ENCODE data around the gene RFNG.

The RFNG gene

DNA sequence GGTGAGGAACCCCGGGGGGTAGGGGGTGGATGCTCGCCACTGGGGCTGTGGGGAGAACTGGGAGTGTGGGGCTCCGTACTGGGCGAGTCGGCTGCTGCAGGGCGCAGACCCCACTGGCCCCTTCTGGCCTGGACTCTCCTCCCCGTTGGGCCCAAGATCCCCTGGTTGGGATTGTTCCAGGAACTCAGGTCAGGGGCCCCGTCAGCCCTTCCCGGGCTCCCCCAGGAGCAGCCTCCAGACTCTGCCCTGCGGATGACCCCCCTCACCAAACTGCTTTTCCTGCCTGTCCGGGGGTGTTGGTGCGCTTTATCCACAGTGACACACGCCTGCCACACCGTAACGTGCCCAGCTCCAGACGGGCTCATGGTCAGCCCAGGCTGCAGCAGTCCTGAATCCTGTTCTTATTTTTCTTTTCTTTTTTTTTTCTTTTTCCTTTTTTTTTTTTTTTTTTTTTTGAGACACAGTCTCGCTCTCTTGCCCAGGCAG is 50.0 kb downstream of the RFNG start:
- Histone ChIP-seq H3K4me3 (no peak overlapping the region), H3K27ac (no peak overlapping the region), H3K9me3 (ENCODE audit: low read depth, low read length) (no peaks in the 10 kb centered on the region), H3K36me3 (ENCODE audit: insufficient read depth, low read length) (no peaks in the 10 kb centered on the region), H3K9ac (ENCODE audit: insufficient read length) (no peak overlapping the region)
- TF ChIP-seq POLR2AphosphoS5 (IDR thresholded peaks at IDR 0.05; ENCODE audit: borderline replicate concordance, low read depth, low read length) (no peak), FOXP2 (optimal IDR thresholded peaks at IDR 0.05; ENCODE audit: control extremely low read depth, extremely low read length, insufficient read depth) (no peak), EZH2 (IDR thresholded peaks at IDR 0.05) (no peak)
- no peak for DNase-seq (ENCODE audit: low read depth, low spot score)

DNA sequence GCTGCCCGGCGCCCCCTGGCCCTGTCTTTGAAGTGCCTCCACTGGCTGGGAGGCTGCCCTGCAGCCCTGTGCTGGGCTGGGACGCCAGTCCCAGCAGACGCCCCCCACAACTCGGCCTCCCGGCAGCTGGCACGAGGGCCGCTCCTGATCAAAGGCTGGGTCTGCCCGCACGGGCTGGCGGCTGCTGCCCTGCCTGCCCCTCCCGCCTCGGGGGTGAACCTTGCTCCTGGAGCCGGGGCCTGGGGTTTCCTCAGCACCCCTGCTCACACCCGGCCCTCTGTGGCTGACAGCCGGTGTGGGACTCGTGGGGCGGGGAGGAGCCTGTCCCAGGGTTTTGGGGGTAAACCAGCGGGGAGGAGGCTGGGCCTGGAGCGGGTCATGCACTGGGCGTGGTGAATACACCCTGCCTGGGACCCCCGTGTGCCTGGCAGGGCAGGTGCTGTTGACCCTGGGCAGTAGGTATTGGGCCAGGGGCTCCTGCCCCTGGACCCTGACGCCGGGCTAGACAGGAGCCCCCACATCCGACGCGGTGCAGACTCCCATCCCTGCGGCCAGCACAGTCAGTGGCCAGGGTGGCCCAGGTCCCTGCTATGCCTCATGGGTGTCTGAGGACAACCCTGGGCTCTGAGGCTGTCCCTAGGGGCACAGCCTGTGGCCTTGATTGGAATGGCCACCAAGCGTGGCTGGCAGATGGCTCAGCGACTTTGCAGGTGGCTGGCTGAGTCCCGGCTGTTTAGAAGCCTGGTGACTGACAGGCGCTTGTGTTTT is 50.6 kb downstream of the RFNG start:
- TF ChIP-seq EZH2 (IDR thresholded peaks at IDR 0.05): no peak
- TF ChIP-seq FOXP2 (optimal IDR thresholded peaks at IDR 0.05; ENCODE audit: control extremely low read depth, extremely low read length, insufficient read depth): no peak
- TF ChIP-seq POLR2AphosphoS5 (IDR thresholded peaks at IDR 0.05; ENCODE audit: borderline replicate concordance, low read depth, low read length): no peak
- no peak overlapping the region for H3K4me3 ChIP-seq
- H3K9me3 ChIP-seq (ENCODE audit: low read depth, low read length): no peaks in the 10 kb centered on the region
- no peak overlapping the region for H3K27ac ChIP-seq
- no peak for DNase-seq (ENCODE audit: low read depth, low spot score)
- no peaks in the 10 kb centered on the region for H3K36me3 ChIP-seq (ENCODE audit: insufficient read depth, low read length)
- no peak overlapping the region for H3K9ac ChIP-seq (ENCODE audit: insufficient read length)

DNA sequence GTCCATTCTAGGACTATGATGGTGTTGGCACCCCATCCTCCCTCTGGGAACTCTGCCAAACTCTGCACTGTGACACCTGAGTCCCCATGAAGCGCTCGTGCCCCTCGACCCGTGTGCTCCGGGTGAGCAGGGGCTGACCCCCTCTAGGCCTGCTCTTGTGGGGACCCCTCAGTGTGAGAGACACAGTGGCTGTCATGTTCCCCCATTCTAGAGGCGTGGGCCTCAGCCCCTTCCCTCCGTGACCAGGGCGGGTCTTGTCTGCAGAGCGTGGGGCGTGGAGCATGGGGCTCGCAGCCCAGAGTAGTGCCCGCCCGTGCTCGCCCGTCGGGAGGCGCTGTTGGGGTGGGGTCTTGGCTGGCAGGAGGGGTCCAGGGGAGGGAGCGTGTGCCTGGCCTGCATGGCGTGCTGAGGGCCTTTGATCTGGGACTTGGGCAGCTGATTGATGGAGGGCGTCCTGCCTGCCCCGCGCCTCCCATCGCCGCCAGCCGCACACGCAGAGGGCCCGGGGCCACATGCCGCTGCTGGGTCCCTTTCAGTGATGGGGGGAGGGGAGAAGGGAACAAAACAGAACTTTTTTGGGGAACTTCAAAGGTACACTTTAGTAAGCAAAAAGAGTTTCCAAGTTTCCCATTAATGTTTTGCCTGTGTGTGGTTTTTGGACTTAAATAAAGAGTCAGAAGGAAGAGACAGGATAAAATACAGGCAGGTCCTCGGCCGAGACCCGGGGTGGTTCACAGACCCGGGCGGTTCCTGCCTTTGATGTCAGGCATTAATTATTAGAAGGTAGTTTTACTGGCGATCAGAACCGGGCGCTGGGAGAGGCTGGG is 51.4 kb downstream of the RFNG start:
- Histone ChIP-seq H3K9me3 (ENCODE audit: low read depth, low read length) (no peaks in the 10 kb centered on the region), H3K27ac (no peak overlapping the region), H3K9ac (ENCODE audit: insufficient read length) (no peak overlapping the region), H3K36me3 (ENCODE audit: insufficient read depth, low read length) (no peaks in the 10 kb centered on the region), H3K4me3 (no peak overlapping the region)
- no peak for DNase-seq (ENCODE audit: low read depth, low spot score)
- TF ChIP-seq POLR2AphosphoS5 (IDR thresholded peaks at IDR 0.05; ENCODE audit: borderline replicate concordance, low read depth, low read length) (no peak), EZH2 (IDR thresholded peaks at IDR 0.05) (no peak), FOXP2 (optimal IDR thresholded peaks at IDR 0.05; ENCODE audit: control extremely low read depth, extremely low read length, insufficient read depth) (no peak)

DNA sequence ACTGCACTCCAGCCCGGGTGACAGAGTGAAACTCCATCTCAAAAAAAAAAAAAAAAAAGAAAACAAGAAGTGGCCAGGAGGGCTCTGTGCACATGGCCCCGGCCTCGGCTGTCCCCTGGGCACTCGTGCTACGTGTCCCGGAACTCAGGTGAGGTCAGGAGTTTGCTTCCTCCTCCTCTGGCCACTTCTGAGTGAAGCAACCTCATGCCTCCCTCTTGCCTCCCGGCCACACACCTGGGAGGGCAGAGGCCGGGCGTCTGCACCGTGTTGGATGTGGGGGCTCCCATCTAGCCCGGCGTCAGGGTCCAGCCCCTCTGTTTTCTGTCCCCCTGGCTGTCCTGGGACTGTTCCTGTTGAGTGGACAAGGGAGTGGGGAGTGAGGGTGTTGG is 52.0 kb downstream of the RFNG start:
- Histone ChIP-seq H3K9ac (ENCODE audit: insufficient read length) (no peak overlapping the region), H3K4me3 (no peak overlapping the region), H3K36me3 (ENCODE audit: insufficient read depth, low read length) (no peaks in the 10 kb centered on the region), H3K9me3 (ENCODE audit: low read depth, low read length) (no peaks in the 10 kb centered on the region), H3K27ac (no peak overlapping the region)
- DNase-seq (ENCODE audit: low read depth, low spot score): no peak
- TF ChIP-seq POLR2AphosphoS5 (IDR thresholded peaks at IDR 0.05; ENCODE audit: borderline replicate concordance, low read depth, low read length): no peak
- TF ChIP-seq EZH2 (IDR thresholded peaks at IDR 0.05): no peak
- TF ChIP-seq FOXP2 (optimal IDR thresholded peaks at IDR 0.05; ENCODE audit: control extremely low read depth, extremely low read length, insufficient read depth): no peak

DNA sequence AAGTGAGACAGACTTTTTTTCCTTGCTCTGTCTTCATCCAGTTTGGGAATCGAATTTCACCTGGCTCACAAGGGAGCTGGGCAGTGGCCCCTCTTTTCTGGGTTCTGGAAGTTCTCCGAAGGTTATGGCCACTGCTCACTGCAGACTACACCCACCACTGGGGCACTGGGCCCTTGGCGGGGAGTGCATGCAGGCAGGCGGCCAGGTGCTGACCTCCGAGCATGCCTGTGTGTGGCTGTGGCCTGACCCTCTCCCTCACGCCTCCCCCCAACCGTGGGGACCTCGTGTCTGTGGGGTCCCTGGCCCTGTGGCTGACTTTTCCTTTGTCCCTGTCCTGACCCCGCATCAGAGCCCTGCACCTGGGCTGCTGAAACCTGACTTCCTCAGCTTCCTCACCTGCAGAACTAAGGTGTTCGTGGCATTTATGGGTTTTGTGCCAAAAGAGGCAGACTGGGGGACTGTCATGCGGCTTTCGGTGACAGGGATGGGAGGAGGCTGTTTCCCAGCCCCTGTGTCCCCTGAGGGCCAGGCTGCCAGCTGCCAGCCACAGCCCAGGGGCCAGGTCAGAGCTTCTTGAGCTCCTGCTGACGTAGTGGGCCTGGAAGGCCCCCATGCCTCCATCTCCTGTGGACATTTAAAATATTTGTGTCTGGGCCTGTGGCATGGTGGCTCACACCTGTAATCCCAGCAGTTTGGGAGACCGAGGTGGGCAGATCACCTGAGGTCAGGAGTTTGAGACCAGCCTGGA is 52.7 kb downstream of the RFNG start:
- no peak for DNase-seq (ENCODE audit: low read depth, low spot score)
- no peak overlapping the region for H3K9ac ChIP-seq (ENCODE audit: insufficient read length)

DNA sequence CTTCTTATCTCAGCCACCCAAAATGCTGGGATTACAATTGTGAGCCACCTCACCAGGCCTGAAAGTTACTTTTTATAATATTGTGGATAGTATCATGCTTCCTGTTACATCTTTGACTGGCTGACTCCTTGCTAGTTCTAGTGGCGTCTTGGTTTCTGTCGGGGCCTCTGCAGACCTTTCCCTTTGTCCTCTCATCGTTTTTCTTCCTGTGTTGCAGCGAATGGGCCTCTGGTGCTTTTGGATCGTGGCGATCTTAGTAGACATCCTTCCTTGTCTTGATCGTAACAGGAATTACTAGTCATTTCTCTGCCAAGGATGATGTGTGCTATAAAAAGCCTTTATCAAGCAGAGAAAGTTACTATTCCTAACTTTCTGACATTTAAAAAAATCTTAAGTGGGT is 53.4 kb downstream of the RFNG start:
- no peak for DNase-seq (ENCODE audit: low read depth, low spot score)
- Histone ChIP-seq H3K9me3 (ENCODE audit: low read depth, low read length) (no peaks in the 10 kb centered on the region), H3K4me3 (no peak overlapping the region), H3K9ac (ENCODE audit: insufficient read length) (no peak overlapping the region), H3K27ac (peak overlapping the region; percentile 36; the same call in 1 of the 2 replicates), H3K36me3 (ENCODE audit: insufficient read depth, low read length) (no peaks in the 10 kb centered on the region)
- TF ChIP-seq FOXP2 (optimal IDR thresholded peaks at IDR 0.05; ENCODE audit: control extremely low read depth, extremely low read length, insufficient read depth) (no peak), POLR2AphosphoS5 (IDR thresholded peaks at IDR 0.05; ENCODE audit: borderline replicate concordance, low read depth, low read length) (no peak), EZH2 (IDR thresholded peaks at IDR 0.05) (no peak)

More for the DNA sequence above, 52.7 kb downstream of the RFNG start:
- Histone ChIP-seq H3K27ac (no peak overlapping the region), H3K4me3 (no peak overlapping the region), H3K9me3 (ENCODE audit: low read depth, low read length) (no peaks in the 10 kb centered on the region), H3K36me3 (ENCODE audit: insufficient read depth, low read length) (no peaks in the 10 kb centered on the region)
- TF ChIP-seq POLR2AphosphoS5 (IDR thresholded peaks at IDR 0.05; ENCODE audit: borderline replicate concordance, low read depth, low read length) (no peak), FOXP2 (optimal IDR thresholded peaks at IDR 0.05; ENCODE audit: control extremely low read depth, extremely low read length, insufficient read depth) (no peak)

All from SK-N-MC (cell line).